ENCODE measurements around the gene HTN1.
"Not testable (repeated sequence)": the region's sequence is repeated elsewhere in the genome, so short reads cannot be mapped to it uniquely, and the experiment has no call there.

Gene HTN1

GRCh38 chr4:70050138-70050537, at the start of gene HTN1:
Gene HTN1 (plus strand): TSS chr4:70050438. CDS start chr4:70053077, 2,639 bp downstream.
- H3K9me3 Mint-ChIP-seq, H3K4me3 Mint-ChIP-seq, DNase-seq, H3K4me1 Mint-ChIP-seq, H3K27ac Mint-ChIP-seq, ATAC-seq, H3K27me3 Mint-ChIP-seq: not testable (repeated sequence)

DNA sequence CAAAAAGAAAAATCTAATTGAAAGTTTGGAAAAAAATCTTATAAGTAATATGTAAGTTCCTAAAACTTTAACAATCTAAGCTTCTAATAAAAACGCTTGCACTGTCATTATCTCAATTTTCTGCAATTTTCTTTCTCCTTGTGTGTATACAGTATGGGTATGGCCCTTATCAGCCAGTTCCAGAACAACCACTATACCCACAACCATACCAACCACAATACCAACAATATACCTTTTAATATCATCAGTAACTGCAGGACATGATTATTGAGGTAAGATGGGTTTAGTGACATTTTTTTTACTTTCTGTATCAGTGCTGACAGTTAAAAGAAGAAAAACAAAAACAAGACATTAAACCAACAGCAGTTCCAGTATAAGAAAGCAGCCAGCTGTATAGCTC, 49.5 kb upstream of the HTN1 start:
- ATAC-seq (no peak), DNase-seq (no peak)
- Mint-ChIP-seq H3K4me3 (no peak overlapping the region), H3K4me1 (no peaks in the 10 kb centered on the region), H3K27ac (no peak overlapping the region), H3K27me3 (no peaks in the 10 kb centered on the region), H3K9me3 (no peaks in the 10 kb centered on the region)

DNA sequence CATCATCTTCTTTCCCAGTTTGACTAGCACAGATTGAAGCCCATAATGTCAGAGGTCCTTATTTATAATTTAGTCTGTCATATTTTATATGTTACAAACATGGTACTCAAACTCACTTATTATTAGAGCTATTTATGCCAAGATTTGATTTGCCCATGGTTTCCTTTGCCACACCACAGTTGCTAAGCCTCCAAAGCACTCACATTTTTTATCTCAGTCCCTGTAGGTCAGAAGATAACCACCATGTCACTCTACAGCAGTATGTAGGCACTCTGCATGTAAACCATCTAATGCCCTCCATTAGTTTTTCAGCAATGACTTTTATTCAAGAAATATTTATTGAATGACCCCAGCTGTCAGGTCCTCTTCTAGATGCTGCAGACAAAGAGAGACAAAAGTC, 47.7 kb upstream of the HTN1 start:
- no peak for ATAC-seq
- H3K4me3 Mint-ChIP-seq = no peak overlapping the region
- H3K9me3 Mint-ChIP-seq = no peaks in the 10 kb centered on the region
- H3K4me1 Mint-ChIP-seq = no peaks in the 10 kb centered on the region
- H3K27ac Mint-ChIP-seq = no peak overlapping the region
- DNase-seq = no peak
- no peaks in the 10 kb centered on the region for H3K27me3 Mint-ChIP-seq

DNA sequence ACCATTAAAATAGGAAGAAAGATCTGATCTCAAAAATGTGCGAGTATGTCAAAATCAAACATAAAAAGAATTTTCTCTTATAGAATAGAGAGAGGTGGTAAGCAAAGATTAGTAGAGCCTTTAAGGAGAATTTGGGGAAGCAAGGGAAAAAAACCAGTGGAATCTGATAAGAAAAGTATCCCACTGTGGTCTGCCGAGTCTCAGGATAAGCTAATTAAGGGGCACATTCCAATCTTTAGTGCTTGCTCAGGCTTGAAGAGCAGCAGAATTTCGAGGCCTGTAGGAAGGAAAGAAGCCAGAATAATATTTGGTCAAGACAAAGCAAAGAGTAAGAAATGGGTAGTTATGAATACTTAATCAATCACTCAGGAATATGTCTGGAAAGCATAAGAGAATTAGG, 41.5 kb upstream of the HTN1 start:
- no peak for DNase-seq
- no peak for ATAC-seq
- no peak overlapping the region for H3K27ac Mint-ChIP-seq
- no peaks in the 10 kb centered on the region for H3K27me3 Mint-ChIP-seq
- no peak overlapping the region for H3K4me3 Mint-ChIP-seq
- no peaks in the 10 kb centered on the region for H3K4me1 Mint-ChIP-seq
- peaks cover 0 to 5% of the 10 kb centered on the region in 2 donors for H3K9me3 Mint-ChIP-seq

- H3K4me1 Mint-ChIP-seq, ATAC-seq, H3K27ac Mint-ChIP-seq, DNase-seq, H3K27me3 Mint-ChIP-seq, H3K9me3 Mint-ChIP-seq, H3K4me3 Mint-ChIP-seq: not testable (repeated sequence)
Measured at GRCh38 chr4:70019006-70019405, 31.2 kb upstream of the HTN1 start.

DNA sequence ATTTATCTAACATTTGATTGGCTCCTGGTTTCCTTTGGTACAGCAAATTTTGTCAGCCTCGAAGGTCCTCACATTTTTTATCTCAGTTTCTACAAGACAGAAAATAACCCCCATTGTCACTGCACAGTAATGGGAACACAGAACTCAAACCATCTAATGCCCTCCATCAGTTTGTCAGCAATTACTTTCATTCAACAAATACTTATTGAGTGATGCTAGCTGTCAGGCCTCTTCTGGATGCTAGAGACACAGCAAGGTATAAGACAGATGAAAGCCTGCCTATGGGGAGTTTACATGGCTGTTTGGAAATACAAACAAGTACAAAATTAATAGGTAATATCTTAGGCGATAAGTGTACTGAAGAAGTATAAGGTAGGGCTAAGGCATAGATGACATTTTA, 27.0 kb upstream of the HTN1 start:
- ATAC-seq (no peak), DNase-seq (no peak)
- Mint-ChIP-seq H3K27me3 (no peaks in the 10 kb centered on the region), H3K9me3 (no peaks in the 10 kb centered on the region), H3K4me1 (no peaks in the 10 kb centered on the region), H3K4me3 (no peak overlapping the region), H3K27ac (peak overlapping the region in 1 of 2 donors; percentile 3)

DNA sequence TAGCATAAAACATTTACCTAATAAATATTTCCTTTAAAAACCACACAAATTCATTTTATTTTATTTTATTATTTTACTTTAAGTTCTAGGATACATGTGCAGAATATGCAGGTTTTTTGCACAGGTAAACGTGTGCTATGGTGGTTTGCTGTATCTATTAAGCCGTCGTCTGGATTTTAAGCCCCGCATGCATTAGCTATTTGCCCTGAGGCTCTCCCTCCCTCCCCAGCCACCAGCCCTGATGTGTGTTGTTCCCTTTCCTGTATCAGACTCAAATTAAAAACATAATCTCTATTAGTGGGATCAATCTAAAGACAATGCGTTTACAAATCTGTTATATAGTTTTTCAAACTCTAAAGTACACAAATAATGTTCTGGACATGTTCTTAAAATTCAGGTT, 23.2 kb upstream of the HTN1 start:
- ATAC-seq = no peak
- no peak overlapping the region for H3K4me3 Mint-ChIP-seq
- DNase-seq = no peak
- H3K27ac Mint-ChIP-seq = no peak overlapping the region
- no peaks in the 10 kb centered on the region for H3K27me3 Mint-ChIP-seq
- H3K4me1 Mint-ChIP-seq = no peaks in the 10 kb centered on the region
- H3K9me3 Mint-ChIP-seq = no peaks in the 10 kb centered on the region

DNA sequence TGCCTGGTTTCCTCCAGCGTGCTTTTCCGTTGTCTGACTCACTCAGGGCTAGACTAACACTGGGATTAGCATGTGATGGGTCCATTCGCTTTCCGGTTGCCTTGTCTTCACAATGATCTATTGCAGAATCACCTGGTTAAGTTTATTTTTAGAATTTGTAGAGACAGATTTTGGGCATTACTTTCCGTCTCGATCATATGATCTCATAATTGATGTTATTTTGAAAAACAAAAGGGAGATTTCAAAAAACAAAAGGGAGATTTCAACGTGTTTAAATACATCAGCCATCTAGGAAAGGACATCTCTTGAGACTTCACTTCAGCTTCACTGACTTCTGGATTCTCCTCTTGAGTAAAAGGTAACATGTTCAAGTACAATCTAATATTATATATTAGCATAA, 22.1 kb upstream of the HTN1 start, which contains the start of gene HTN3:
Gene HTN3 (plus strand): TSS at position 301 of the 400 bp plus-strand sequence. CDS start 2,282 bp downstream, outside the sequence.
- H3K9me3 Mint-ChIP-seq, H3K27ac Mint-ChIP-seq, H3K4me3 Mint-ChIP-seq, DNase-seq, H3K4me1 Mint-ChIP-seq, ATAC-seq, H3K27me3 Mint-ChIP-seq: not testable (repeated sequence)

- DNase-seq, H3K4me1 Mint-ChIP-seq, H3K27ac Mint-ChIP-seq, H3K4me3 Mint-ChIP-seq, ATAC-seq, H3K27me3 Mint-ChIP-seq: not testable (repeated sequence)
- H3K9me3 Mint-ChIP-seq = peaks cover 14 to 15% of the 10 kb centered on the region in 2 donors
Measured at GRCh38 chr4:70037559-70037958, 12.7 kb upstream of the HTN1 start.

DNA sequence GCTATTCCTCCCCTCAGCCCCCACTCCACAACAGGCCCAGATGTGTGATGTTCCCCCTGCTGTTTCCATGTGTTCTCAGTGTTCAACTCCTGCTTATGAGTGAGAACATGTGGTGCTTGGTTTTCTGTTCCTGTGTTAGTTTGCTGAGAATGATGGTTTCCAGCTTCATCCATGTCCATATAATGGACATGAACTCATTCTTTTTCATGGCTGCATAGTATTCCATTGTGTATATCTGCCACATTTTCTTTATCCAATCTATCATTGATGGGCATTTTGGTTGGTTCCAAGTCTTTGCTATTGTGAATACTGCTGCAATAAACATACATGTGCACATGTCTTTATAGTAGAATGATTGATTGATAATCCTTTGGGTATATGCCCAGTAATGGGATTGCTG, 10.3 kb upstream of the HTN1 start:
- not testable (repeated sequence) for DNase-seq, H3K4me1 Mint-ChIP-seq, H3K4me3 Mint-ChIP-seq, ATAC-seq, H3K27me3 Mint-ChIP-seq, H3K27ac Mint-ChIP-seq
- peaks cover 9 to 14% of the 10 kb centered on the region in 2 donors for H3K9me3 Mint-ChIP-seq

- H3K27me3 Mint-ChIP-seq = no peaks in the 10 kb centered on the region
- ATAC-seq (no peak), DNase-seq (no peak)
- H3K27ac Mint-ChIP-seq = no peak overlapping the region
- H3K4me1 Mint-ChIP-seq = no peaks in the 10 kb centered on the region
- H3K4me3 Mint-ChIP-seq = no peak overlapping the region
- peaks cover 9 to 14% of the 10 kb centered on the region in 2 donors for H3K9me3 Mint-ChIP-seq
Measured at GRCh38 chr4:70041652-70042286, 8.5 kb upstream of the HTN1 start.

- H3K4me1 Mint-ChIP-seq = not testable (repeated sequence)
Measured at GRCh38 chr4:70056534-70056933, 6.3 kb downstream of the HTN1 start.

GRCh38 chr4:70057651-70058050, 7.4 kb downstream of the HTN1 start:
- Mint-ChIP-seq H3K4me1 (no peaks in the 10 kb centered on the region), H3K9me3 (peaks cover 0 to 4% of the 10 kb centered on the region in 2 donors), H3K27me3 (no peaks in the 10 kb centered on the region), H3K4me3 (no peak overlapping the region), H3K27ac (no peak overlapping the region)
- ATAC-seq (no peak), DNase-seq (no peak)

More at GRCh38 chr4:70056534-70056933, 6.3 kb downstream of the HTN1 start:
- H3K27ac Mint-ChIP-seq, H3K27me3 Mint-ChIP-seq, H3K4me3 Mint-ChIP-seq, DNase-seq, ATAC-seq, H3K9me3 Mint-ChIP-seq: not testable (repeated sequence)

DNA sequence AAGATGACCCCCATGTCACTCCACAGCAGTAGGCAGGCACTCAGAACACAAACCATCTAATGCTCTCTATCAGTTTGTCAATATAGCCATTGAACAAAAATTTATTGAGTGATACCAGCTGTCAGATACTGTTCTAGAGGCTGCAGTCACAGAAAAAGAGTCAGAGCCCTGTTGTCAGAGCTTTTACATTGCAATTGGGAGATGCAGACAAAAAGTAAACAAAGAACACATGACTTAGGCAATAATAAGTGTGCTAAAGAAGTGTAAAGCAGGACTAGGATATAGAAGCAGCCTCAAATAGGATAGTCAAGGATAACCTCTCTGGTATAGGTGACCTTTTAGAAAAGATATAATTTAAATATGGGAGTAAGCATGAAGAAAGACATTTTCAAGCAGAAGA, 8.9 kb downstream of the HTN1 start:
- no peak overlapping the region for H3K27ac Mint-ChIP-seq
- no peak for DNase-seq
- H3K27me3 Mint-ChIP-seq = no peaks in the 10 kb centered on the region
- no peaks in the 10 kb centered on the region for H3K4me1 Mint-ChIP-seq
- no peak overlapping the region for H3K4me3 Mint-ChIP-seq
- peaks cover 0 to 4% of the 10 kb centered on the region in 2 donors for H3K9me3 Mint-ChIP-seq
- ATAC-seq = no peak

- peaks cover 0 to 4% of the 10 kb centered on the region in 2 donors for H3K9me3 Mint-ChIP-seq
Measured at GRCh38 chr4:70062000-70062399, 11.8 kb downstream of the HTN1 start.

DNA sequence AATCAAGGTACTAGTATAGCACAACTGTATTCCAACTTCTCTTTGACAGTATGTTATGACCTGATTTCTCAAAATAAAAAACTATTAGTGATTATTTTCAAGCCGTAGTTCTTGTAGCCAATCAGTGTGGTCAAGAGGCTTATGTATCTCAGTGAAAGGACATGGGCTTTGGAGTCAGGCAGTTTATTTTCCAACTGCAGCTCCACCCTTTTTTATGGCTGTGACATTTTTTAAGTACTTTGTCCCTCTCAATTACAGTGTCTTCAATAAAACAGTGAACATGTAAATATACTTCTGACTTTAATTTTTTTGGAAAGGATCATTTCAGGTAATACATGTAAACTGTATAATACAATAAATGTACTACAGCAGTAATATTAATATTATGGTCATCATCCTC, 30.0 kb downstream of the HTN1 start:
- Mint-ChIP-seq H3K27me3 (no peaks in the 10 kb centered on the region), H3K27ac (no peak overlapping the region), H3K4me3 (no peak overlapping the region), H3K9me3 (no peaks in the 10 kb centered on the region), H3K4me1 (no peaks in the 10 kb centered on the region)
- ATAC-seq = no peak
- DNase-seq = no peak

More at GRCh38 chr4:70062000-70062399, 11.8 kb downstream of the HTN1 start:
- Mint-ChIP-seq H3K27me3 (no peaks in the 10 kb centered on the region), H3K4me1 (no peaks in the 10 kb centered on the region), H3K4me3 (no peak overlapping the region), H3K27ac (no peak overlapping the region)
- DNase-seq (no peak), ATAC-seq (no peak)

DNA sequence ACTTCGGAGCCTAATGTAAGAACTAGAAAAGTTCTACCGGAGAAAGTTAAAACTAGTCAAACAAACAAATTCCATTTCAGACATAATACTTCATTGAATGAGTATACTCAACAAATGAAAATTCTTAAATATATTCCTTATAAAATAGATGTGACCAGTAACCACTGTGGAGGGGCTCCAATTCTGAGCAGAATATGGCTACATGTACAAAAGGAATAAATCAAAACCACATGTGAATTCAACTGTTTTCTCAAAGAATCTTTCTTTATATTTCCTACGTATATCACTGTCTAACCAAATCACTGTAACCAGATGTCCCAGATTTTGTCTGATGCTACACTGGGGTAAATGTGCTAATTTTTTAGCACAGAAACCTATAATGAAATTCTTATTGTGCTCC, 49.0 kb downstream of the HTN1 start:
- H3K27me3 Mint-ChIP-seq = no peaks in the 10 kb centered on the region
- no peak overlapping the region for H3K4me3 Mint-ChIP-seq
- no peaks in the 10 kb centered on the region for H3K9me3 Mint-ChIP-seq
- no peak overlapping the region for H3K27ac Mint-ChIP-seq
- DNase-seq = no peak
- no peaks in the 10 kb centered on the region for H3K4me1 Mint-ChIP-seq
- ATAC-seq = no peak
